Measurements from ENCODE around the gene PCSK6. TPM values are rescaled to one million over a fixed set of nuclear protein-coding genes. Genes with fewer than 3 reads are reported as not detected.

The PCSK6 gene
- total and polyA plus RNA-seq, 7 donors = 2.9 to 10.3 (median 6.4) TPM

GRCh38 chr15:101510212-101511197 lies 21.0 kb upstream of the PCSK6 start:
- Histone ChIP-seq H3K27me3 (no peaks in the 10 kb centered on the region), H3K4me1 (no peaks in the 10 kb centered on the region), H3K36me3 (no peaks in the 10 kb centered on the region), H3K4me3 (no peak overlapping the region), H3K27ac (no peak overlapping the region), H3K9me3 (no peaks in the 10 kb centered on the region)
- no peak for DNase-seq
- intact Hi-C loops (cut with DNase I) = no loop called here
- TF ChIP-seq POLR2A (IDR thresholded peaks at IDR 0.05) = no peak
- no peak for TF ChIP-seq CTCF (IDR thresholded peaks at IDR 0.05)
- no peak for TF ChIP-seq EP300 (IDR thresholded peaks at IDR 0.05)
- TF ChIP-seq POLR2AphosphoS5 (IDR thresholded peaks at IDR 0.05) = no peak
- 66 to 83% methylated on average over 8 of the region's 8 CpGs for whole genome bisulfite sequencing, 2 donors

GRCh38 chr15:101509279-101509678 lies 19.8 kb upstream of the PCSK6 start:
- 92 to 94% methylated on average over 6 of the region's 6 CpGs for WGBS, 2 donors
- Histone ChIP-seq H3K4me1 (no peaks in the 10 kb centered on the region), H3K9me3 (no peaks in the 10 kb centered on the region), H3K27me3 (no peaks in the 10 kb centered on the region), H3K36me3 (no peaks in the 10 kb centered on the region), H3K27ac (no peak overlapping the region), H3K4me3 (no peak overlapping the region)
- intact Hi-C loops (cut with DNase I) = loop anchor here (10.0 kb wide), 1 partner anchor 136 kb away; no protein-coding TSS in a partner anchor
- TF ChIP-seq CTCF (IDR thresholded peaks at IDR 0.05) = no peak
- TF ChIP-seq EP300 (IDR thresholded peaks at IDR 0.05) = no peak
- DNase-seq = no peak

GRCh38 chr15:101506491-101506890 lies 17.0 kb upstream of the PCSK6 start:
- H3K9me3 ChIP-seq = no peaks in the 10 kb centered on the region
- H3K4me3 ChIP-seq = no peak overlapping the region
- H3K36me3 ChIP-seq = no peaks in the 10 kb centered on the region
- peaks cover 0 to 7% (median 6%) of the 10 kb centered on the region in 4 donors for H3K4me1 ChIP-seq
- no peaks in the 10 kb centered on the region for H3K27me3 ChIP-seq
- H3K27ac ChIP-seq = no peak overlapping the region
- TF ChIP-seq EP300 (IDR thresholded peaks at IDR 0.05) (no peak), CTCF (IDR thresholded peaks at IDR 0.05) (no peak), POLR2A (IDR thresholded peaks at IDR 0.05) (no peak), POLR2AphosphoS5 (IDR thresholded peaks at IDR 0.05) (no peak)
- 86 to 90% methylated on average over 8 of the region's 8 CpGs for WGBS, 2 donors
- no peak for DNase-seq
- intact Hi-C loops (cut with DNase I) = loop anchor here (10.0 kb wide), 1 partner anchor 138 kb away; no protein-coding TSS in a partner anchor

GRCh38 chr15:101505610-101506337 lies 16.3 kb upstream of the PCSK6 start:
- peaks cover 0 to 14% (median 12%) of the 10 kb centered on the region in 4 donors for H3K4me1 ChIP-seq
- TF ChIP-seq EP300 (IDR thresholded peaks at IDR 0.05) = no peak
- TF ChIP-seq POLR2A (IDR thresholded peaks at IDR 0.05) = no peak
- TF ChIP-seq POLR2AphosphoS5 (IDR thresholded peaks at IDR 0.05) = no peak
- TF ChIP-seq CTCF (IDR thresholded peaks at IDR 0.05) = no peak
- intact Hi-C loops (cut with DNase I) = loop anchor here (10.0 kb wide), 1 partner anchor 139 kb away; no protein-coding TSS in a partner anchor
- no peak overlapping the region for H3K4me3 ChIP-seq
- H3K27ac ChIP-seq = no peak overlapping the region
- 81 to 87% methylated on average over 18 of the region's 18 CpGs for whole genome bisulfite sequencing, 2 donors
- no peaks in the 10 kb centered on the region for H3K36me3 ChIP-seq
- H3K27me3 ChIP-seq = no peaks in the 10 kb centered on the region
- DNase-seq = no peak
- H3K9me3 ChIP-seq = no peaks in the 10 kb centered on the region

Measured in sigmoid colon (tissue), 7 donors.